Measurements from ENCODE around the gene CPO.
A peak's percentile ranks its signal among the peaks of the same experiment; 100 is the strongest.

CPO gene

DNA sequence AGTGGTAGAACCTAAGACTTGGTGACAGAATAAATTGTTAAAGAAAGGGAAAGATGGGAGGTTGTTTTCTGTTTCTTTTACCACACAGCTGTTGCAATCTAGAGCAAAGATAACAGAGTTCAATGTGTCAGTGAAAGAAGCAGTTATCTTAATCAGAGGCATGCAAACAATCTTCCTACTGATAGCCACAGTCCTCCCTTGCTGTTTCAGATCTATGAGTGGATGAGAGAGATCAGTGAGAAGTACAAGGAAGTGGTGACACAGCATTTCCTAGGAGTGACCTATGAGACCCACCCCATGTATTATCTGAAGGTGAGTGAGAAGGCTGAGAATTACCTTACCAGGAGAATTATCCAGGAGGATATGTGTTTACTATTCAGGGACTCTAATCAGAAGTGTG, 15.9 kb downstream of the CPO start:
- peak; percentile 5 to 73 for DNase-seq
- TF ChIP-seq GATA1 (IDR thresholded peaks at IDR 0.05; ENCODE audit: low read depth, low read length) (no peak), POLR2A (IDR thresholded peaks at IDR 0.05; ENCODE audit: low read length) (no peak)

DNA sequence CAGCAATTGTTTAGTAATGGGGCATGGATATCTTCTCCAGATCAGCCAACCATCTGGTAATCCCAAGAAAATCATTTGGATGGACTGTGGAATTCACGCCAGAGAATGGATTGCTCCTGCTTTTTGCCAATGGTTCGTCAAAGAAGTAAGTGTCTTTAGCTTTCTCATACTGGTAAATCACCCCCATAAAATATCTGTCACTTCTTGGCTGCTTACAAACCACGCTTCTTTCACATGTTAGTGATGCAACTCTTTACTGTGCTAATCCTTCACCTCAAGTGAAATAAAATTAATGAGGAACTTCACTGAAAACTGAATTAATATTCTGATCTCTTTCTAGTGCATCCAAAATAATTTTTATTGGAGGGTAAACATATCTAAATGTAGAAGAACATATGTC, 18.9 kb downstream of the CPO start:
- no peak for TF ChIP-seq POLR2A (IDR thresholded peaks at IDR 0.05; ENCODE audit: low read length)
- TF ChIP-seq GATA1 (IDR thresholded peaks at IDR 0.05; ENCODE audit: low read depth, low read length) = no peak
- no peak for DNase-seq

DNA sequence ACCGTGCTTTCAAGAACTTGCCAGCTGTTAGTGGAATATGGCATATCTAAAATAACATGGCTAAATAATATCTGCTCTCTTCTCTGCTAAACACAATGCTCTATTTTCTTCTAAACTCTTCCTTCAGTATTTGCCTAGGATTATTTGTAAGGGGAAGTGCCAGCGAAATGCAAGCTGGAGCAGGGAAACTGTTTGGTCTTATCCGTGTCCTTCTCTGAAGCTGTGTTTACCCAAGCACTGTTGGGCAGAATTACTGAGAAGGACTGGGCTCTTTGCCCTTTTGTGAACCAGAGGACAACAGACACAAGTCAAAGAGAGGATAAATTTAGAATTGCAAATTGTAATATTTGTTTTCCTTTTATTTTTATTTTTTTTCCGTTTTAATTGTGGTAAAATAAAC, 23.6 kb downstream of the CPO start:
- no peak for TF ChIP-seq POLR2A (IDR thresholded peaks at IDR 0.05; ENCODE audit: low read length)
- no peak for DNase-seq

DNA sequence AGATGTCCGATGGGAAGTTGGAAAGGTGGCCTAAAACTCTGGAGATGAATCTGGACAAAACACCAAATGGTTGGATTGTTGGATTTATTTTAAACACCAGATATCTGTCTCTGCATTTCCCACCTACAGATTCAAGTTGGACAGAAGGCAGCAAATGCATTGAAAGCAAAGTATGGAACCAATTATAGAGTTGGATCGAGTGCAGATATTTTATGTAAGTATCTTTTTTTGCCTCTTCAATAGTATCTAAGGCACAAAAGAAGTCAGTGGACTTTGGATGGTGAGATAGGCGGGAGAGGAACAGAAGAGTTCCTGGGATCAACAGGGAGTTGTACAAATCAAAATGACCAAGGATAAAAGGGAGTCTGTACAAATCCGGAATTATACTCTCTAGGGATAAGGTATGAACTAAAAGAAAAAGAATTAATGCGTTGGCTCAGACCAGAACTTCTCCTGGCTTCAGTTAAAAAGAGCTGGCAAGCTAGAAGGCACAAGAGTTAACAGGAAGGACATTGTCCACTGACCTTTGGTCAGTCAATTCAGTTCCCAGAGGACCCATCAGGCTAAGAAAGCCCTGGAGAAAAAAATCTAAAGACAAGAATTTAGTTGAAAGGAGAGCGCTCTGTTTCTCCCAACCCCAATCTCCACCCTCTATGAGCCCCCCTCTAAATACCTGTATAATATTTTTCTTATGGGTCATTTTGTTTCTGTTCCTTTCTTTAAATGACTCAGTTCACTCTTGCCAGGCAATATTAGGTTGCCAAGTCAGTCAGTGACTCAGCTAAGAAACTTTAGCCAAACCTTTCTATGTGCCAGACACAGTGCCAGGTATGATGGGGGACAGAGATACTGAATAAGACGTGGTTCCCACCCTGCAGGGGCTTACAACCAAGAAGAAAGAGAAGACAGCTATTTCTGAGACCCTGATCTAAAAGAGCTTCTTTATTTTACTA, 29.1 kb downstream of the CPO start:
- no peak for TF ChIP-seq POLR2A (IDR thresholded peaks at IDR 0.05; ENCODE audit: low read length)
- TF ChIP-seq GATA1 (IDR thresholded peaks at IDR 0.05; ENCODE audit: low read depth, low read length) = no peak
- no peak for DNase-seq

DNA sequence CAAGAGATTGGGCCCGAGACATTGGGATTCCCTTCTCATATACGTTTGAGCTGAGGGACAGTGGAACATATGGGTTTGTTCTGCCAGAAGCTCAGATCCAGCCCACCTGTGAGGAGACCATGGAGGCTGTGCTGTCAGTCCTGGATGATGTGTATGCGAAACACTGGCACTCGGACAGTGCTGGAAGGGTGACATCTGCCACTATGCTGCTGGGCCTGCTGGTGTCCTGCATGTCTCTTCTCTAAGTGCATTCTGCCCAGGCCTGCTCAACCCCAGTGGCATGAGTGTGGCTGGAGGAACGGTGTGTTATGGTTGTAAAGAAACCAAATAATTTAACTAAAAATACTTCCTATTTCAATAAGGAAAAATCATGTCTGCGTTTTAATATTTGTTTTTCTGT, 29.9 kb downstream of the CPO start:
- DNase-seq = no peak
- no peak for TF ChIP-seq POLR2A (IDR thresholded peaks at IDR 0.05; ENCODE audit: low read length)
- no peak for TF ChIP-seq GATA1 (IDR thresholded peaks at IDR 0.05; ENCODE audit: low read depth, low read length)

DNA sequence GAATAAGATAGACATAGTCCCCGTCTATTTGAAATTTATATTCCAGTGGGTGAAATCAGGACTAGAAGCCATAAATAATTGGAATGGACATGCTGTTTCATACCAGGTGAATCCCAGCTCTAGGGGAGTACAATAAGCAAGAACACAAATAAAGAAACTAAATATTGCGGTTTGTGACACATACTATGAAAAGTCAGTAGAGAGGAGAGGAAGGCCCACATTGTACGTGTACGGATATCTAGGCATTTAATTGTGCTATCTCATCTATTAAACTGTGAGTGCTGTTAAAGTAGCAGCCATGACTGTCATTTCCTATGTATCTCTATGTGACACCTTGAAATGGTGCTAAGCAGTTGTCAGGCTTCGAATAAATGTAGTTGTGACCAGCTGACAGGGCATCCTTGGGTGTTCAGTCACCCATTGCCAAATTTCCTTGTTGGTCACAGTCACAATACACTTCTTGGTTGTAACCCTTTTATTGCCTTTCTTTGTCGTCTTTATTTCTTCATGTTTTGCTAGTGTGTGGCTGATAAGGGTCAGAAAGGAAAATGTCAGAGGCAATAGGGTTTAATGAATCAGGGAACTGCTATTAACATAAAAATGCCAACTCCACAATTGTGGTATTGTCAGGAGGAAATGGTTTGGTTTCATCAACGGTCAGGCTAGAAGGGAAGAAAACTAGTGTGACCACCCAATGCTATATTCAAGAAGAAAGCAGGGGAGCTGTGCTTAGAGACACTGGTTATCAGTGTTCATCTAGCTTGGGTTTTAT, 31.5 kb downstream of the CPO start:
- DNase-seq = no peak
- TF ChIP-seq POLR2A (IDR thresholded peaks at IDR 0.05; ENCODE audit: low read length) (no peak), GATA1 (IDR thresholded peaks at IDR 0.05; ENCODE audit: low read depth, low read length) (no peak)

DNA sequence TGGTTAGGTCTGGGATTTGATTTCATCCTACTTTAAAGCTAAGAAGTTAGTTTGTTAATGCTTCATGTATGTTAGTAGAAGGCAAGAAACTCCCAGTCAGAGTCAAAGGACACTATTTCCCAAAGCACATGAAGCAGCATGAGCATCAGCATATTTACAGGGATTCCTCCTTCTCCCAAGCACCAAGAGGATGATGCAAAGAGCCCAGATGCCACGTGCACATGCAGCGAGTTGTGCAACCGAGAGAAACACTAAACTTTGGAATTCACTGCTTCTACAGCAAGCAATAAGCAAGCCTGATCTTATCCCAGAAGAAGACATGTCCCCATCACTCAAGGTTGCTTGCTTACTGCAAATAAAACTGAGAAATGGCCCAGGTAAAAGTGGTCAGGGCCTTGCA, 32.5 kb downstream of the CPO start:
- TF ChIP-seq GATA1 (IDR thresholded peaks at IDR 0.05; ENCODE audit: low read depth, low read length) (no peak), POLR2A (IDR thresholded peaks at IDR 0.05; ENCODE audit: low read length) (no peak)
- no peak for DNase-seq

DNA sequence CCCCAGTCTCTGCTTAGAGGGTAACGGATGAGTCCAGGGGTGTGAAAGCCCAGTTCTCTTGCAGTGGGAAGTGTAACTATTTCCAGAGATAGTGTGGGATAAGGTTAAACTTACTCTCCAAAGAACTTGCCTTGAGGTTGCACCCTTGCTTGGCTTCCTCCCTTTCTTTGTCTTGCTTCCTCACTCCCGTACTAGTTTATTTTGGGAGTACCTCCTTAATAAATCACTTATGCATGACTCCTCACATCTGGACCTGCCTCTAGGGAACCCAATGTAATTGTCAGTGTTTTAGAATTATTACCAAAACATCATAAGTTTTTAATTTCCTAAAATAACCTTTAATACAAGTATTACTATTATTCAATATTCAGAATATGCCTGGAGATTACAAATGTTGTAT, 35.2 kb downstream of the CPO start:
- no peak for TF ChIP-seq POLR2A (IDR thresholded peaks at IDR 0.05; ENCODE audit: low read length)
- no peak for DNase-seq

DNA sequence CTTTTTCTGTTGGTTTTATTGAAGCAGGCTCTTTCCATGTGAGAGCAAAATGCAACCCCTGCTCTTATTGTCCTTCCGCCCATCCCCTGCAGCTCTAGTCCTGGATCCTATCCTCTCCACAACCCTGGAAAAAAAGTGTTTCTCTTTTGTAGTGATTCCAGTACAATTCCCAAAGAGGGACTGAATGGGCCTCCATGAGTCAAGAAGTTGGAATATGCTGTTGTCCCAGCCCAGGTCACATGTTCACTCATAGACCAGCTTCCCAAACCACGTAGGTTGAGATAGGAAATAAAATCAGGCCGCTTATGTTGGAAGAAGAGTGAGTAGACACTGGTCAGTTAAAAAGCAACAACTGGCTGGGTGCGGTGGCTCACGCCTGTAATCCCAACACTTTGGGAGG, 39.4 kb downstream of the CPO start:
- TF ChIP-seq POLR2A (IDR thresholded peaks at IDR 0.05; ENCODE audit: low read length) = no peak
- TF ChIP-seq GATA1 (IDR thresholded peaks at IDR 0.05; ENCODE audit: low read depth, low read length) = no peak
- DNase-seq = no peak

DNA sequence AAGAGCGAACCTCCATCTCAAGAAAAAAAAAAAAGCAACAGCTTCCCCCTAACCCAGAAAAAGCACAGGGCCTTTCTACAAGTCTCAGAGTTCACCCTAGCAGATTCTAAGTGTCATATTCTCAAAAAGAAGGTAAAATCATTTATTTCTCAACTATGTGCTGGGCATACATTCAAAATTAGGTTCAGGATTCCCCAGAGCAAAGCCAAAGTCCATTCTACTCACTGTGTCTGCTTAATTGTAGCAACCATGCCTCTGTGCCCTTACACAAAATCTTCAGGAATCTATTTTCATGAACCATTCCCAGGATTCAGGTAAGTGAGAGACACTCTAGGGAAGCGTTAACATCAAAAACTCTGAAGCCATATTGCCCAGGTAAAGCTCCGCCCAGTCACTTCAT, 40.0 kb downstream of the CPO start:
- TF ChIP-seq POLR2A (IDR thresholded peaks at IDR 0.05; ENCODE audit: low read length) = no peak
- TF ChIP-seq GATA1 (IDR thresholded peaks at IDR 0.05; ENCODE audit: low read depth, low read length) = no peak

DNA sequence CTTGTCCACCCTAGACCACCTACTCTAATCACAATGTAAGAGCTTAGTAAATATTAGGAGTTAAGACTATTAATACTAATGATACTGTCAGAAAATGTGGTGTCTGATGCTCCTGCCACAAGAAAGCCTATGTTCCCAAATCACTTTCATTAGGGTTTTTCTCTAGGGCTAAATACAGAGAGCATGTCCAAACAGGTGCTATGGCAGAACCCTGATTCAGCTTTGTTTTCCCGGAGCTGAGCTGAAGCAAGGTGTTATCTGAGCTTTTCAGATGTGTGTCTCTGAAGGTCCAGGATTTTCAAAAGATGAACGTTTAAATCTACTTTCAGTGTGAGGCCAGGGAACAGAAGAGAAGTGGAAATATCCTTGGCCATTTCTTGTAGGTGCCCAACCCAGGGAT, 40.6 kb downstream of the CPO start:
- no peak for TF ChIP-seq GATA1 (IDR thresholded peaks at IDR 0.05; ENCODE audit: low read depth, low read length)
- no peak for TF ChIP-seq POLR2A (IDR thresholded peaks at IDR 0.05; ENCODE audit: low read length)
- no peak for DNase-seq

More for the DNA sequence above, 40.0 kb downstream of the CPO start:
- DNase-seq = no peak

DNA sequence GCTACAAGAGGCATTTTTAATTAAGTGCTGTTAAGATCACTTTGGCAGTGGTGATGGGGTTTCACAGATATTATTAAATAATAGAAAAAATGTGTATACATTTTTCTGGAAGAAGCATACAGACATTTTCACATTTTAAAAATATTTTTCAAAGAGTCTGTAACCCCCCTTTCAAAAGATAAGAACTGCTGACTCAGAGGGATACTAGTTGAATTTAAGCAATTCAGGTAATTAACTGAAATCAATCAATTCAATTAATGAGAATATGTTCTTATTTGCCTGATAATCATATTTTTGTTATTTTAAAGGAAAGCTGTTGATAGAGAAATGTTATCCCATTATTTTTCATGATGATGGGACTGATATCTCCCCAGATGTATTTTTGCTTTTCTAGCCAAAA, 41.1 kb downstream of the CPO start:
- no peak for DNase-seq
- no peak for TF ChIP-seq POLR2A (IDR thresholded peaks at IDR 0.05; ENCODE audit: low read length)
- no peak for TF ChIP-seq GATA1 (IDR thresholded peaks at IDR 0.05; ENCODE audit: low read depth, low read length)

DNA sequence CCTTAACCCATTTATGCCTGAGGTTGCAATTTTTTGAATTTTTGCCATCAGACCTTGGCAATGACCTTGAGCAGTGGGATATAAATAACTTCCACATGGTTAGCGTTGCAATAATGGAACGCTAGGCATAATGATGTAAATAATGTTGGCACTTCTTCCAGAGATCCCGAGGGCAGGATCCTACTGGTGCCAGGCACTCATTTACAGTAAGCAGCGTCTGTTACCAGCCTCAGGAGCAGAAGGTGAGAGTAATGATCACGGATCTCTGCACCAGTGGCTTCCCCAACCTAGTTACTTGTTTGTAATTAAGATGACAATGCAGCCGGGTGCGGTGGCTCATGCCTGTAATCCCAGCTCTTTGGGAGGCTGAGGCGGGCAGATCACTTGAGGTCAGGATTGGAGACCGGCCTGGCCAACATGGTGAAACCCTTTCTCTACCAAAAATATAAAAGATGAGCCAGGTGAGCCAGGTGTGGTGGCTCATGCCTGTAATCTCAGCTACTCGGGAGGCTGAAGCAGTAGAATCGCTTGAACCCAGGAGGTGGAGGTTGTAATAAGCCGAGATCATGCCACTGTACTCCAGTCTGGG, 41.9 kb downstream of the CPO start:
- TF ChIP-seq POLR2A (IDR thresholded peaks at IDR 0.05; ENCODE audit: low read length) = no peak
- no peak for TF ChIP-seq GATA1 (IDR thresholded peaks at IDR 0.05; ENCODE audit: low read depth, low read length)
- no peak for DNase-seq

DNA sequence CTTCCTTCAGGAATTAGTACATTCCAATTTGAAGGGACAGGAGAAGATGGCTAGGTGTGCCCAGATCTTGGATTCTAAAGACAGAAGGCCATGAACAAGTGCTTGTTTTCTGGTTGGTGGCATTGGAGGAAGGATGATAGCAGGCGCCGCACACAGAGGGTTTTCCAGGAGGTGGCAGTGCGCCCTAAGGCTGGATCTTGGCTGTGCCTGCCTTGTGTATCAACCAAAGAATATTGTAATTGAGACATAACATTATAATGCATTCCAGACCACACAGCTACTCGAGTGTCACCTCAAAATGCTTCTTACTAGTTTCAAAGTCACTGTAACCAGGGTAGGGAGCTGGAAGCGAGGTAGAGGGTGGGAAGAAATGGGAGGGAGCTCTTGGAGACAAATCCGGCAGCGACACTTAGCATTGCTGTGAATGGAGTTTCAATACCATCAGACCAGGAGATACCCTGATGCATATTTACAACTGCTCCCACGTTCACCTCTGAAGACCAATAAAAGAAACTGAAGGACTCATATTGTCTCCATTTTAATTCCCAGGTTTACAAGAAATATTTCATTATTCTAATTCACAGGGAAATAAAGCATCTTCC, 42.5 kb downstream of the CPO start:
- TF ChIP-seq GATA1 (IDR thresholded peaks at IDR 0.05; ENCODE audit: low read depth, low read length) (no peak), POLR2A (IDR thresholded peaks at IDR 0.05; ENCODE audit: low read length) (no peak)
- peak; percentile 15 to 39 for DNase-seq
